GM15510 (cell line): ENCODE measurements around the gene SYNE3.

ENCODE experiments used
- POLR2A ChIP-seq: IDR thresholded peaks from 3 replicates; pipeline ENCODE4 v1.6.1; 2011; ENCODE audit warnings: borderline replicate concordance; ENCODE audit not compliant: insufficient read length; ENCODE audit errors: extremely low read depth

SYNE3 gene

GRCh38 chr14:95496690-95497259 is 19.7 kb downstream of the SYNE3 start:
- TF ChIP-seq POLR2A: no peak

GRCh38 chr14:95496111-95496681 is 20.3 kb downstream of the SYNE3 start:
- TF ChIP-seq POLR2A: no peak

GRCh38 chr14:95495538-95496025 is 20.9 kb downstream of the SYNE3 start:
- TF ChIP-seq POLR2A: peak; percentile 43

- no peak for TF ChIP-seq POLR2A
These were observed 21.4 kb downstream of the SYNE3 start for GRCh38 chr14:95495076-95495475.

GRCh38 chr14:95494456-95494855 is 22.0 kb downstream of the SYNE3 start:
- TF ChIP-seq POLR2A: no peak

GRCh38 chr14:95493976-95494375 is 22.5 kb downstream of the SYNE3 start:
- no peak for TF ChIP-seq POLR2A

- TF ChIP-seq POLR2A: no peak
These were observed 22.9 kb downstream of the SYNE3 start for GRCh38 chr14:95493503-95493902.

GRCh38 chr14:95491936-95492608 is 24.4 kb downstream of the SYNE3 start:
- no peak for TF ChIP-seq POLR2A

GRCh38 chr14:95490727-95491451 is 25.6 kb downstream of the SYNE3 start:
- no peak for TF ChIP-seq POLR2A

- no peak for TF ChIP-seq POLR2A
These were observed 26.3 kb downstream of the SYNE3 start for GRCh38 chr14:95490138-95490509.

- TF ChIP-seq POLR2A: no peak
These were observed 27.0 kb downstream of the SYNE3 start for GRCh38 chr14:95489214-95490137.

- no peak for TF ChIP-seq POLR2A
These were observed 27.9 kb downstream of the SYNE3 start for GRCh38 chr14:95488376-95489213.

- no peak for TF ChIP-seq POLR2A
These were observed 28.8 kb downstream of the SYNE3 start for GRCh38 chr14:95487669-95488084.
